ENCODE measurements around the gene CCDC57. TPM values are rescaled to one million over a fixed set of nuclear protein-coding genes. Genes with fewer than 3 reads are reported as not detected.

The CCDC57 gene
- total and polyA plus RNA-seq, 2 experiments from 2014 or later = 15.7 to 29.8 TPM

- H2AFZ ChIP-seq = no peak overlapping the region
- H3K4me3 ChIP-seq = no peak overlapping the region
- H3K27me3 ChIP-seq = no peaks in the 10 kb centered on the region
- H4K20me1 ChIP-seq (ENCODE audit: insufficient read depth, poor library complexity, severe bottlenecking) = no peaks in the 10 kb centered on the region
- no peak for DNase-seq (ENCODE audit: low spot score)
- TF ChIP-seq CTCF (IDR thresholded peaks at IDR 0.05; ENCODE audit: poor library complexity) = no peak
- no peak for TF ChIP-seq EZH2 (IDR thresholded peaks at IDR 0.05; ENCODE audit: borderline replicate concordance)
- TF ChIP-seq EZH2phosphoT487 (IDR thresholded peaks at IDR 0.05; ENCODE audit: low read depth, severe bottlenecking, unreplicated experiment) = no peak
- no peaks in the 10 kb centered on the region for H3K79me2 ChIP-seq
- no peaks in the 10 kb centered on the region for H3K4me1 ChIP-seq (ENCODE audit: insufficient read depth)
- no peaks in the 10 kb centered on the region for H3K36me3 ChIP-seq (replicated peaks; ENCODE audit: insufficient read depth, low read depth)
- no peak overlapping the region for H3K27ac ChIP-seq
- H3K4me2 ChIP-seq = no peak overlapping the region
- H3K9me2 ChIP-seq (replicated peaks; ENCODE audit: insufficient read depth) = no peaks in the 10 kb centered on the region
- WGBS (ENCODE audit: low lambda C conversion rate, missing lambda C conversion rate) = 98% methylated on average over 6 of the region's 6 CpGs
- H3K9me3 ChIP-seq (ENCODE audit: low read depth) = no peaks in the 10 kb centered on the region
These were observed 44.1 kb downstream of the CCDC57 start for GRCh38 chr17:82168568-82168967.

DNA sequence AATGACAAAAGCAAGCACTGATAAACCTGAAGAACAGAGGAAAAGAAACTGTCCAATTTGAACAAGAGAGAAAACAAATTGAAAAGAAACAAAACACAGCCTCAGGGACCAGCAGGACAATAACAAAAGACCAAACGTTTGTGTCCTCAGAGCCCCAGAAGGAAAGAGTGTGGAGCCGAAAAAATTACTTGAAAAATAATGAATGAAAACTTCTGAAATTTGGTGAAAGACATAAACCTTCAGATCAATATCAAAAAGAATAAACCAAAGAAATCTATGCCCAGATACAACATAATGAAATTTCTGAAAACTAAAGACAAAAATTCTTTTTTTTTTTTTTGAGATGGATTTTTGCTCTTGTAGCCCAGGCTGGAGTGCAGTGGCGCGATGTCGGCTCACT, 45.6 kb downstream of the CCDC57 start:
- no peaks in the 10 kb centered on the region for H3K4me1 ChIP-seq (ENCODE audit: insufficient read depth)
- H2AFZ ChIP-seq = no peak overlapping the region
- 96% methylated on average over 5 of the region's 5 CpGs for WGBS (ENCODE audit: low lambda C conversion rate, missing lambda C conversion rate)
- no peak overlapping the region for H3K4me3 ChIP-seq
- TF ChIP-seq CTCF (IDR thresholded peaks at IDR 0.05; ENCODE audit: poor library complexity) (no peak), EZH2 (IDR thresholded peaks at IDR 0.05; ENCODE audit: borderline replicate concordance) (no peak)
- no peaks in the 10 kb centered on the region for H4K20me1 ChIP-seq (ENCODE audit: insufficient read depth, poor library complexity, severe bottlenecking)
- H3K27me3 ChIP-seq = no peaks in the 10 kb centered on the region
- no peaks in the 10 kb centered on the region for H3K36me3 ChIP-seq (replicated peaks; ENCODE audit: insufficient read depth, low read depth)
- no peaks in the 10 kb centered on the region for H3K9me2 ChIP-seq (replicated peaks; ENCODE audit: insufficient read depth)
- no peaks in the 10 kb centered on the region for H3K79me2 ChIP-seq
- no peak for DNase-seq (ENCODE audit: low spot score)
- H3K4me2 ChIP-seq = no peak overlapping the region
- no peaks in the 10 kb centered on the region for H3K9me3 ChIP-seq (ENCODE audit: low read depth)
- H3K27ac ChIP-seq = no peak overlapping the region

- Histone ChIP-seq H3K27ac (no peak overlapping the region), H4K20me1 (ENCODE audit: insufficient read depth, poor library complexity, severe bottlenecking) (no peaks in the 10 kb centered on the region), H2AFZ (no peak overlapping the region), H3K4me1 (ENCODE audit: insufficient read depth) (no peaks in the 10 kb centered on the region), H3K4me2 (no peak overlapping the region), H3K4me3 (no peak overlapping the region), H3K9me3 (ENCODE audit: low read depth) (no peaks in the 10 kb centered on the region), H3K79me2 (no peaks in the 10 kb centered on the region), H3K36me3 (replicated peaks; ENCODE audit: insufficient read depth, low read depth) (no peaks in the 10 kb centered on the region), H3K27me3 (no peaks in the 10 kb centered on the region), H3K9me2 (replicated peaks; ENCODE audit: insufficient read depth) (no peaks in the 10 kb centered on the region)
- WGBS (ENCODE audit: low lambda C conversion rate, missing lambda C conversion rate) = 98% methylated on average over 3 of the region's 3 CpGs
- TF ChIP-seq CTCF (IDR thresholded peaks at IDR 0.05; ENCODE audit: poor library complexity) (no peak), EZH2 (IDR thresholded peaks at IDR 0.05; ENCODE audit: borderline replicate concordance) (no peak), EZH2phosphoT487 (IDR thresholded peaks at IDR 0.05; ENCODE audit: low read depth, severe bottlenecking, unreplicated experiment) (no peak)
- DNase-seq (ENCODE audit: low spot score) = no peak
These were observed 47.8 kb downstream of the CCDC57 start for GRCh38 chr17:82164853-82165252.

GRCh38 chr17:82161216-82161615, 51.4 kb downstream of the CCDC57 start:
- Histone ChIP-seq H3K27me3 (no peaks in the 10 kb centered on the region), H3K9me3 (ENCODE audit: low read depth) (no peaks in the 10 kb centered on the region), H4K20me1 (ENCODE audit: insufficient read depth, poor library complexity, severe bottlenecking) (no peaks in the 10 kb centered on the region), H3K79me2 (no peaks in the 10 kb centered on the region), H3K4me2 (no peak overlapping the region), H3K36me3 (replicated peaks; ENCODE audit: insufficient read depth, low read depth) (no peaks in the 10 kb centered on the region), H3K4me3 (no peak overlapping the region), H2AFZ (no peak overlapping the region), H3K4me1 (ENCODE audit: insufficient read depth) (no peaks in the 10 kb centered on the region), H3K27ac (no peak overlapping the region), H3K9me2 (replicated peaks; ENCODE audit: insufficient read depth) (no peaks in the 10 kb centered on the region)
- DNase-seq (ENCODE audit: low spot score) = no peak
- TF ChIP-seq CTCF (IDR thresholded peaks at IDR 0.05; ENCODE audit: poor library complexity) (no peak), EZH2phosphoT487 (IDR thresholded peaks at IDR 0.05; ENCODE audit: low read depth, severe bottlenecking, unreplicated experiment) (no peak), EZH2 (IDR thresholded peaks at IDR 0.05; ENCODE audit: borderline replicate concordance) (no peak)
- WGBS (ENCODE audit: low lambda C conversion rate, missing lambda C conversion rate) = 91% methylated on average over 8 of the region's 8 CpGs

All from hepatocyte (in vitro differentiated cells).